PC-9 (cell line): ENCODE data around the gene HES4. TPM values are rescaled to one million over a fixed set of nuclear protein-coding genes. Genes with fewer than 3 reads are reported as not detected.

ENCODE experiments used
- BruUV-seq: library from RNA; stranded (reverse); fragments of 400-500 nt; replicated peaks from 2 replicates; lab custom pipeline; 2021; lab: Mats Ljungman, UMichigan
- CTCF ChIA-PET: fragments of 300-600 bp; sonication (Branson Sonifier 250); formaldehyde crosslinking; loops from one replicate; lab custom pipeline; 2022; ENCODE audit warnings: antibody characterized with exemption; lab: Charles Lee
- POLR2A ChIA-PET: fragments of 300-600 bp; sonication (Branson Sonifier 250); formaldehyde crosslinking; loops from one replicate; lab custom pipeline; 2022; ENCODE audit warnings: antibody characterized with exemption; ENCODE audit not compliant: unreplicated experiment; lab: Charles Lee
- DNase-seq, 2 experiments: peaks; one replicate each; pipeline versions ENCODE4 v3.0.0 to v3.0.0-alpha.2; 2015 to 2022; ENCODE audit warnings: mixed read lengths in 1 of 2
- H2AFZ ChIP-seq: fragments of 200-600 bp; sonication (generic); 2 replicates; pipeline ENCODE4 v1.8.1; 2017; ENCODE audit warnings: antibody characterized with exemption
- H3F3A ChIP-seq: fragments of 200-600 bp; sonication (generic); 2 replicates; pipeline ENCODE4 v1.8.1; 2017; ENCODE audit warnings: antibody characterized with exemption, mild to moderate bottlenecking, low read depth; ENCODE audit not compliant: insufficient read depth
- H3K27ac ChIP-seq: fragments of 200-600 bp; sonication (generic); 2 replicates; pipeline ENCODE4 v1.6.1; 2016; ENCODE audit warnings: mixed run types
- H3K27me3 ChIP-seq: fragments of 200-600 bp; sonication (generic); 2 replicates; pipeline ENCODE4 v1.6.1; 2016; ENCODE audit warnings: low read depth, mixed run types; ENCODE audit not compliant: insufficient read depth
- H3K36me3 ChIP-seq: fragments of 200-600 bp; sonication (generic); 2 replicates; pipeline ENCODE4 v1.6.1; 2016; ENCODE audit warnings: low read depth, mixed run types
- H3K4me1 ChIP-seq: fragments of 200-600 bp; sonication (generic); replicated peaks from 2 replicates; pipeline ENCODE4 v1.6.1; 2016; ENCODE audit warnings: mixed run types; ENCODE audit not compliant: insufficient read depth
- H3K4me2 ChIP-seq: fragments of 200-600 bp; sonication (generic); 2 replicates; pipeline ENCODE4 v1.6.1; 2017; ENCODE audit warnings: mixed run types
- H3K4me3 ChIP-seq: fragments of 200-600 bp; sonication (generic); 2 replicates; pipeline ENCODE4 v1.6.1; 2016; ENCODE audit warnings: mixed run types
- H3K79me2 ChIP-seq: fragments of 200-600 bp; sonication (generic); 2 replicates; pipeline ENCODE4 v1.6.1; 2017; ENCODE audit warnings: low read depth, mixed run types
- H3K9me2 ChIP-seq: fragments of 200-600 bp; sonication (generic); 2 replicates; pipeline ENCODE4 v1.8.1; 2017; ENCODE audit warnings: mild to moderate bottlenecking; ENCODE audit not compliant: insufficient read depth
- H3K9me3 ChIP-seq: fragments of 200-600 bp; sonication (generic); 2 replicates; pipeline ENCODE4 v1.8.1; 2016; ENCODE audit warnings: low read depth; ENCODE audit not compliant: insufficient read depth
- H4K20me1 ChIP-seq: fragments of 200-600 bp; sonication (generic); 2 replicates; pipeline ENCODE4 v1.8.1; 2017; ENCODE audit not compliant: insufficient read depth
- EZH2 ChIP-seq: fragments of 200-600 bp; sonication (generic); IDR thresholded peaks from 2 replicates; pipeline ENCODE4 v1.8.0; 2017; ENCODE audit warnings: antibody characterized with exemption, low read depth
- intact Hi-C: fragments of 100-400 bp; cut with micrococcal nuclease; formaldehyde crosslinking; loops from one replicate; pipeline ENCODE4 v1.10.0; 2022; ENCODE audit not compliant: unreplicated experiment
- total RNA-seq: library from RNA; stranded (reverse); gene quantifications from 2 replicates; pipeline ENCODE4 v1.2.3, GENCODE V29; 2021
- TF ChIP-seq, protein P1 (sequence below): fragments of 200-600 bp; sonication (generic); conservative IDR thresholded peaks from 2 replicates; pipeline ENCODE4 v1.6.1; 2017; ENCODE audit warnings: mixed run types, antibody characterized with exemption, mild to moderate bottlenecking, moderate library complexity

The HES4 gene
- total RNA-seq, 1 experiment from 2014 or later = 19.2 TPM

- H4K20me1 ChIP-seq = peaks cover 5% of the 10 kb centered on the region; the same call in 1 of the 2 replicates
- H3K9me2 ChIP-seq = no peaks in the 10 kb centered on the region
- H3K9me3 ChIP-seq = no peaks in the 10 kb centered on the region
- POLR2A ChIA-PET = no interaction called here
- peaks cover 28% of the 10 kb centered on the region for H3F3A ChIP-seq
- H3K36me3 ChIP-seq = no peaks in the 10 kb centered on the region
- H3K27ac ChIP-seq = peak overlapping the region; percentile 76; the same call in 1 of the 2 replicates
- TF ChIP-seq EZH2 = no peak
- TF ChIP-seq, protein P1, sequence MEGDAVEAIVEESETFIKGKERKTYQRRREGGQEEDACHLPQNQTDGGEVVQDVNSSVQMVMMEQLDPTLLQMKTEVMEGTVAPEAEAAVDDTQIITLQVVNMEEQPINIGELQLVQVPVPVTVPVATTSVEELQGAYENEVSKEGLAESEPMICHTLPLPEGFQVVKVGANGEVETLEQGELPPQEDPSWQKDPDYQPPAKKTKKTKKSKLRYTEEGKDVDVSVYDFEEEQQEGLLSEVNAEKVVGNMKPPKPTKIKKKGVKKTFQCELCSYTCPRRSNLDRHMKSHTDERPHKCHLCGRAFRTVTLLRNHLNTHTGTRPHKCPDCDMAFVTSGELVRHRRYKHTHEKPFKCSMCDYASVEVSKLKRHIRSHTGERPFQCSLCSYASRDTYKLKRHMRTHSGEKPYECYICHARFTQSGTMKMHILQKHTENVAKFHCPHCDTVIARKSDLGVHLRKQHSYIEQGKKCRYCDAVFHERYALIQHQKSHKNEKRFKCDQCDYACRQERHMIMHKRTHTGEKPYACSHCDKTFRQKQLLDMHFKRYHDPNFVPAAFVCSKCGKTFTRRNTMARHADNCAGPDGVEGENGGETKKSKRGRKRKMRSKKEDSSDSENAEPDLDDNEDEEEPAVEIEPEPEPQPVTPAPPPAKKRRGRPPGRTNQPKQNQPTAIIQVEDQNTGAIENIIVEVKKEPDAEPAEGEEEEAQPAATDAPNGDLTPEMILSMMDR = no peak
- CTCF ChIA-PET = no interaction called here
- no peak for DNase-seq
- H2AFZ ChIP-seq = no peak overlapping the region
- H3K4me2 ChIP-seq = peak overlapping the region; percentile 95
- BruUV-seq = no TSS peak
- intact Hi-C loops = loop anchor here (5.0 kb wide), 1 partner anchor 50 kb away; the partner anchor contains the start of gene RNF223
- H3K27me3 ChIP-seq = no peaks in the 10 kb centered on the region
- H3K4me3 ChIP-seq = peak overlapping the region; percentile 80; the same call in 1 of the 2 replicates
- peaks cover 40% of the 10 kb centered on the region for H3K4me1 ChIP-seq
- H3K79me2 ChIP-seq = peaks cover 62% of the 10 kb centered on the region
Observed at GRCh38 chr1:1022302-1023009, 22.6 kb upstream of the HES4 start.

DNA sequence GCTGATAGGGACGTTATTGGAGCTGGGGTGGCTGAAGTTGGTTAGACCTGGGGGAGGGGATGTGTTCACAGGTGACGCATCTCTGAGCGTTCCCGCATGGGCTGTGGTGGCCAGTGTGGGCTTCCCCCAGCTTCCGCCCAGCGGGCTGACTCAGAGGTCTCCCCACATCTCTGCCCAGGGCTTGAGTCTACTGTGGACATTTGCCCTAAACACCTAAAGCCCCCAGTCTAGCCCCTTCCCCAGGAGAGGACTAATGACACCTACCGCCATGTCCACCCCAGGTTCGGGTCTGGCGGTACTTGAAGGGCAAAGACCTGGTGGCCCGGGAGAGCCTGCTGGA, 22.0 kb upstream of the HES4 start:
- H3K4me2 ChIP-seq = peak overlapping the region; percentile 95
- H3K36me3 ChIP-seq = no peaks in the 10 kb centered on the region
- peak overlapping the region; percentile 76 for H3K27ac ChIP-seq
- H3K9me2 ChIP-seq = no peaks in the 10 kb centered on the region
- peaks cover 40% of the 10 kb centered on the region for H3K4me1 ChIP-seq
- no peaks in the 10 kb centered on the region for H3K27me3 ChIP-seq
- peaks cover 56% of the 10 kb centered on the region for H3K79me2 ChIP-seq
- peaks cover 5% of the 10 kb centered on the region; the same call in 1 of the 2 replicates for H4K20me1 ChIP-seq
- DNase-seq = peak; percentile 66 to 67
- no TSS peak for BruUV-seq
- no peaks in the 10 kb centered on the region for H3K9me3 ChIP-seq
- H3K4me3 ChIP-seq = peak overlapping the region; percentile 80; the same call in 1 of the 2 replicates
- peaks cover 28% of the 10 kb centered on the region for H3F3A ChIP-seq
- intact Hi-C loops = loop anchor here (1.0 to 5.0 kb wide), 2 partner anchors 50 to 286 kb away; partner anchors contain the start of genes PUSL1 and RNF223
- no peak overlapping the region for H2AFZ ChIP-seq
- TF ChIP-seq EZH2 = no peak
- TF ChIP-seq, protein P1 = no peak
- CTCF ChIA-PET = no interaction called here
- POLR2A ChIA-PET = no interaction called here

GRCh38 chr1:1021010-1021919, 21.4 kb upstream of the HES4 start:
- ChIA-PET POLR2A (interaction anchor here (0.7 kb wide), 1 partner anchor 136 kb away, joined by 3 read pairs; no protein-coding TSS in a partner anchor), CTCF (no interaction called here)
- DNase-seq = peak; percentile 72 to 81
- Histone ChIP-seq H3F3A (peaks cover 34% of the 10 kb centered on the region), H3K27ac (peak overlapping the region; percentile 76), H3K27me3 (no peaks in the 10 kb centered on the region), H3K4me3 (peak overlapping the region; percentile 80), H3K4me2 (peak overlapping the region; percentile 95), H3K4me1 (peaks cover 40% of the 10 kb centered on the region), H2AFZ (0 out of 2 replicates have a peak overlapping the region, but pooled peaks have one; percentile 42), H3K36me3 (no peaks in the 10 kb centered on the region), H3K79me2 (peaks cover 50% of the 10 kb centered on the region), H3K9me3 (no peaks in the 10 kb centered on the region), H4K20me1 (peaks cover 3% of the 10 kb centered on the region; the same call in 1 of the 2 replicates), H3K9me2 (no peaks in the 10 kb centered on the region)
- TSS peak; percentile 35 for BruUV-seq
- TF ChIP-seq, protein P1 = no peak
- TF ChIP-seq EZH2 = no peak
- intact Hi-C loops = loop anchor here (1.0 to 5.0 kb wide), 2 partner anchors 51 to 287 kb away; partner anchors contain the start of genes PUSL1 and RNF223
